Tibial artery (tissue), 4 donors: ENCODE measurements around the gene HRH3.

ENCODE experiments used
- DNase-seq, 2 donors: peaks; one replicate each; pipeline ENCODE4 v3.0.0-alpha.2; 2019
- H3K27ac ChIP-seq, 2 donors: fragments of 200-600 bp; sonication (generic) in 1 of 2; 1 replicate in 1 of 2; 2 replicates in 1 of 2; pipeline ENCODE4 v1.5.1; 2018 to 2019; ENCODE audit warnings: mild to moderate bottlenecking in 1 of 2
- H3K27me3 ChIP-seq, 2 donors: fragments of 200-600 bp; sonication (generic) in 1 of 2; one replicate each; pipeline versions ENCODE4 v1.5.1 to v1.6.0; 2016 to 2019
- H3K36me3 ChIP-seq, 3 donors: fragments of 200-600 bp; sonication (generic) in 2 of 3; one replicate each; pipeline ENCODE4 v1.5.1; 2016 to 2019; ENCODE audit warnings: mild to moderate bottlenecking in 2 of 3
- H3K4me1 ChIP-seq, 4 donors: fragments of 200-600 bp; sonication (generic) in 2 of 4; 1 replicate in 3 of 4; 2 replicates in 1 of 4; pipeline ENCODE4 v1.5.1; 2016 to 2019
- H3K4me3 ChIP-seq, 2 donors: fragments of 200-600 bp; sonication (generic) in 1 of 2; 1 replicate in 1 of 2; 2 replicates in 1 of 2; pipeline ENCODE4 v1.5.1; 2018 to 2019; ENCODE audit warnings: mild to moderate bottlenecking in 2 of 2
- H3K9me3 ChIP-seq, 3 donors: fragments of 200-600 bp; sonication (generic) in 1 of 3; one replicate each; pipeline ENCODE4 v1.5.1; 2016 to 2019
- intact Hi-C: fragments of 100-400 bp; cut with DNase I; formaldehyde crosslinking; loops from one replicate; pipeline ENCODE4 v1.15.0; 2023; ENCODE audit warnings: low total_unique reads
- TF ChIP-seq, protein P1 (sequence below), 2 experiments: fragments of 200-600 bp in 1 of 2; fragments of 450-650 bp in 1 of 2; IDR thresholded peaks; one replicate each; pipeline ENCODE4 v1.5.1; 2017 to 2019; ENCODE audit warnings: antibody characterized with exemption in 2 of 2, mild to moderate bottlenecking in 1 of 2, moderate library complexity in 1 of 2

HRH3 gene

DNA sequence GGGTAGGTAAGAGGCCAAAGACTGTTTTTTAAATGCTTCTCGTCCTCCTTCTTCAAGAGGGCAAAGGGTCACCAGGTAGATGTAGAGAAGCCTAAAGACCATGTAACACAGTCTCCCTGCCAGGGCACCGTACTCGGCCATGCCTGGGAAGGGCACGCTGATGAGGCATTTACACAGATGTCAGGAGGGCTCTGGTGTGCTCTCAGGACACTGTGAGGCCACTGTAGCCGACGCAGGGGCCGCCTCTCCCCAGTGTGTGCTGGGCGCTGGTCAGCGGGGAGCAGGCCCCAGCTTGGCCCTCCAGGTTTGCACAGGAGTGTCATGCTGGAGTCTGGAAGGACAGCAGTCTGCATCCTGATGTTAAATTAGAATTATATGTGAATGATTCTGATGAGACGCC lies 44.4 kb downstream of the HRH3 start:
- Histone ChIP-seq H3K4me1 (no peaks in the 10 kb centered on the region), H3K36me3 (peaks cover 8 to 75% (median 42%) of the 10 kb centered on the region in 3 donors), H3K4me3 (no peak overlapping the region), H3K9me3 (no peaks in the 10 kb centered on the region), H3K27me3 (no peaks in the 10 kb centered on the region), H3K27ac (no peak overlapping the region)
- DNase-seq, result no peak
- intact Hi-C loops, result loop anchor here (1.0 kb wide), 1 partner anchor 22 kb away; no protein-coding TSS in a partner anchor
- TF ChIP-seq, protein P1, sequence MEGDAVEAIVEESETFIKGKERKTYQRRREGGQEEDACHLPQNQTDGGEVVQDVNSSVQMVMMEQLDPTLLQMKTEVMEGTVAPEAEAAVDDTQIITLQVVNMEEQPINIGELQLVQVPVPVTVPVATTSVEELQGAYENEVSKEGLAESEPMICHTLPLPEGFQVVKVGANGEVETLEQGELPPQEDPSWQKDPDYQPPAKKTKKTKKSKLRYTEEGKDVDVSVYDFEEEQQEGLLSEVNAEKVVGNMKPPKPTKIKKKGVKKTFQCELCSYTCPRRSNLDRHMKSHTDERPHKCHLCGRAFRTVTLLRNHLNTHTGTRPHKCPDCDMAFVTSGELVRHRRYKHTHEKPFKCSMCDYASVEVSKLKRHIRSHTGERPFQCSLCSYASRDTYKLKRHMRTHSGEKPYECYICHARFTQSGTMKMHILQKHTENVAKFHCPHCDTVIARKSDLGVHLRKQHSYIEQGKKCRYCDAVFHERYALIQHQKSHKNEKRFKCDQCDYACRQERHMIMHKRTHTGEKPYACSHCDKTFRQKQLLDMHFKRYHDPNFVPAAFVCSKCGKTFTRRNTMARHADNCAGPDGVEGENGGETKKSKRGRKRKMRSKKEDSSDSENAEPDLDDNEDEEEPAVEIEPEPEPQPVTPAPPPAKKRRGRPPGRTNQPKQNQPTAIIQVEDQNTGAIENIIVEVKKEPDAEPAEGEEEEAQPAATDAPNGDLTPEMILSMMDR (IDR thresholded peaks at IDR 0.05), result no peak

DNA sequence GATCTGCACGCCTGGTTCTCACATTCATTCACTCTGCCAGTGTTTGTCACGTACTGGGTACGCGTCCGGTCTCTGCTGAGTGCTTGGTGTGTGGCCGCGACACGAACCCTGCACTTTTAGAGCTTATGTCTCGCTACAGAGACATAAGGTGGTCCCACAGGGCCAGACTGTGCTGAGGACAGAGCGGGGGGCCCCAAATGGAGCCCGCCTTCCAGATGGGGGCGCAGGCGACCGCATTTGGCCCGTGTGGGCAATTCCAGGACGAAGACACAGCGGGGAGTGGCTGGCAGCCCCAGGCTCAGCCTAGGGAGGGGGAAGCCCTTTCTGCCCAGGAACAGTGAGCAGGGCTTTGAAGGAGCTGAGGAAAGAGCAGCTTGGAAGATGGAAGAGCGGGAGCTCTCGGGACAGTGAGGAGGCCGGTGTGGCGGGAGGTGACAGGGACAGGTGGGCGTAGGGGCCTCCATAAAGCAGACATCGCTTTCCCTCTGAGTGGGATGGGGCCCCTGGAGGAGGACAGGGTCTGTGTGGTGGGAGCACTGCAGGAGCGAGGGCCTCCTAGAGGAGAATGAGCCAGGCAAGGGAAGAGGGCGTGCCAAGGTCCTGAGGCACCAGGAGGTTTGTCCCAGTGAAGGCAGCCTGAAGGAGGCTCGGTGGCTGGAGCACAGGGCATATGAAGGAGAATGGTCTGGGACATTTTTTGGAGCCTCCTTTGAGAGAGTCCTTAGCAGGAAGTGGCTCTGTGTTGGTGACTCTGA lies 45.0 kb downstream of the HRH3 start:
- H3K4me1 ChIP-seq, result no peaks in the 10 kb centered on the region
- H3K27ac ChIP-seq, result no peak overlapping the region
- H3K27me3 ChIP-seq, result no peaks in the 10 kb centered on the region
- H3K4me3 ChIP-seq, result no peak overlapping the region
- intact Hi-C loops, result no loop called here
- H3K9me3 ChIP-seq, result no peaks in the 10 kb centered on the region
- DNase-seq, result no peak
- peaks cover 8 to 81% (median 42%) of the 10 kb centered on the region in 3 donors for H3K36me3 ChIP-seq
- TF ChIP-seq, protein P1 (IDR thresholded peaks at IDR 0.05), result no peak

GRCh38 chr20:62174021-62174804 lies 45.9 kb downstream of the HRH3 start:
- TF ChIP-seq, protein P1 (IDR thresholded peaks at IDR 0.05), result no peak
- H3K27ac ChIP-seq, result no peak overlapping the region
- no peaks in the 10 kb centered on the region for H3K27me3 ChIP-seq
- H3K36me3 ChIP-seq, result peaks cover 8 to 83% (median 35%) of the 10 kb centered on the region in 3 donors
- H3K4me1 ChIP-seq, result no peaks in the 10 kb centered on the region
- no peaks in the 10 kb centered on the region for H3K9me3 ChIP-seq
- no peak for DNase-seq
- H3K4me3 ChIP-seq, result no peak overlapping the region
- intact Hi-C loops, result no loop called here

- Histone ChIP-seq H3K9me3 (no peaks in the 10 kb centered on the region), H3K27ac (no peak overlapping the region), H3K27me3 (no peaks in the 10 kb centered on the region), H3K4me3 (no peak overlapping the region), H3K4me1 (no peaks in the 10 kb centered on the region), H3K36me3 (peaks cover 8 to 88% (median 38%) of the 10 kb centered on the region in 3 donors)
- TF ChIP-seq, protein P1 (IDR thresholded peaks at IDR 0.05), result no peak
- DNase-seq, result no peak
- intact Hi-C loops, result no loop called here
Observed at GRCh38 chr20:62172666-62173065, 47.4 kb downstream of the HRH3 start.

DNA sequence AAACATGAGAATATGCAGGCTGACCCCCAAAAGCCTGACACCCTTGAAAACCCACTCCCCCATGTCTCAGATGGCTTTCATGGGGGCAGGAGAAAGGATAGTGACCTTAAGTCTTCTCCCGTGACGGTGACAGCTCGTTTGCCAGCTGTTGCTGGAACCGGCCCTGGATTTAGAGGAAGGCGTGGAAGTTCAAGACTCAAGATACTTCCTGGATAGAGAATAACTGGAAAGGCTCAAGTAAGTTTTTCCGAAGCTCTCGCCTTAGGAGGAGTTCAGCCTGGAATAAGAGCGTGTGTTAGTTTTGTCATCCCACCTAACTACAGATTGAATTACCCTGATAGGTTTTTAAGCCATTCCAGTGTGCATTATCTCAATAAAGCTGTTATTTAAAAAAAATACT lies 48.8 kb downstream of the HRH3 start:
- no peaks in the 10 kb centered on the region for H3K4me1 ChIP-seq
- TF ChIP-seq, protein P1 (IDR thresholded peaks at IDR 0.05), result no peak
- H3K36me3 ChIP-seq, result peaks cover 9 to 89% (median 45%) of the 10 kb centered on the region in 3 donors
- DNase-seq, result no peak
- no peaks in the 10 kb centered on the region for H3K9me3 ChIP-seq
- no peak overlapping the region for H3K4me3 ChIP-seq
- intact Hi-C loops, result no loop called here
- H3K27ac ChIP-seq, result no peak overlapping the region
- H3K27me3 ChIP-seq, result no peaks in the 10 kb centered on the region
